Large intestine (tissue), 3 donors: ENCODE results near the gene PPP1R13B. TPM values are rescaled to one million over a fixed set of nuclear protein-coding genes. Genes with fewer than 3 reads are reported as not detected.
A peak's percentile ranks its signal among the peaks of the same experiment; 100 is the strongest.

Source experiments
- DNase-seq, 2 donors: peaks; one replicate each; pipeline versions ENCODE4 v3.0.0 to v3.0.0-alpha.2; 2013
- H3K27ac ChIP-seq: one replicate; pipeline ENCODE4 v1.5.1; 2013; ENCODE audit warnings: low read length
- H3K27me3 ChIP-seq: 2 replicates; pipeline ENCODE4 v1.6.1; 2013; ENCODE audit warnings: low read length; ENCODE audit not compliant: control insufficient read depth, insufficient read depth
- H3K36me3 ChIP-seq: 2 replicates; pipeline ENCODE4 v1.6.1; 2013; ENCODE audit warnings: low read length; ENCODE audit not compliant: control insufficient read depth, insufficient read depth
- H3K4me1 ChIP-seq: one replicate; pipeline ENCODE4 v1.6.1; 2013; ENCODE audit warnings: low read length; ENCODE audit not compliant: control insufficient read depth, insufficient read depth
- H3K4me3 ChIP-seq: one replicate; pipeline ENCODE4 v1.5.1; 2013; ENCODE audit warnings: low read length
- H3K9me3 ChIP-seq: one replicate; pipeline ENCODE4 v1.6.1; 2013; ENCODE audit warnings: mild to moderate bottlenecking, low read depth, low read length, moderate library complexity; ENCODE audit not compliant: control insufficient read depth
- WGBS: methylation state at CpG from one replicate; pipeline ENCODE4 v1.1.5; 2013; ENCODE audit warnings: low lambda C conversion rate; ENCODE audit not compliant: insufficient coverage; 5-methylcytosine and 5-hydroxymethylcytosine counted together
- polyA plus RNA-seq: library from polyadenylated mRNA; unstranded; fragments of 120-200 nt; gene quantifications from one replicate; pipeline ENCODE4 v1.2.1, GENCODE V29; 2013

PPP1R13B gene
- polyA plus RNA-seq, 1 donor, result 29.7 TPM

DNA sequence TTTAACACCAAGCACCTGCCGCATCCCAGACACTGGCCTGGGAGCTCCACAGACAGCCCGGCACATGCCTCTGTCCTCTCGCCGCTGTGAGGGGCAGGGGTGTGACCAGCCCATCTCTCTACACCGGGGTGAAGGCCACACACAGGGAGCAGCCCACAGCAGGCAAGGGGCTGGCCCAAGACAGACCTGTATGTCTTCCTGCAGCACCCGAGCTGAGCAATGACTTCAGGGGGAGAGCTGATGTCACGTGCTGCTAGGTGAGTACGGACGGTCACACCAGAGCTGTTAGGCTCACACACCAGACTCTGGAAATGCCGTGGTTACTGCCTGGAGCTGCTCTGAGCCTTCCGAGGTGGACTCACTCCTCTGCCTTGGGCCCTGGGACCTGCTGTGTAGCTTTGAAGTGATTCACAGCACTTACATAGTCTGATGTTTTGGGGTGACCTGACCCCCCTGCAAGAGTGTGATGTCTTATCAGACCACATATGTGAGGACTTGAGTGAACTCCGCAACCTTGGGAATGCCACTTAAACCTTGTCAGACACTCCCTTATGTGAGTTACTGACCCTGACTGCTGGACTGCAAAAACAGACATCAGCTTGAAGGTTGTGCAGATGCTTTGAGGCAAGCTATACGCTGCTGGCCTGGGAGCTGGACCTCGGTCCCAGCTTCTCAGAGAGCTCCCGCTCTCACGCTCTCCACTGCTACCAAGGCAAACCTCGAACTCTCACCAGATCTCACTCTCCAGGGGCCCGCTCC, 133.9 kb downstream of the PPP1R13B start:
- no peaks in the 10 kb centered on the region for H3K9me3 ChIP-seq
- no peak overlapping the region for H3K27ac ChIP-seq
- peaks cover 19% of the 10 kb centered on the region for H3K36me3 ChIP-seq
- no peaks in the 10 kb centered on the region for H3K27me3 ChIP-seq
- H3K4me3 ChIP-seq, result no peak overlapping the region
- peaks cover 25% of the 10 kb centered on the region for H3K4me1 ChIP-seq
- no CpG with 5 or more reads among the region's 18 CpGs for WGBS
- DNase-seq, result no peak

DNA sequence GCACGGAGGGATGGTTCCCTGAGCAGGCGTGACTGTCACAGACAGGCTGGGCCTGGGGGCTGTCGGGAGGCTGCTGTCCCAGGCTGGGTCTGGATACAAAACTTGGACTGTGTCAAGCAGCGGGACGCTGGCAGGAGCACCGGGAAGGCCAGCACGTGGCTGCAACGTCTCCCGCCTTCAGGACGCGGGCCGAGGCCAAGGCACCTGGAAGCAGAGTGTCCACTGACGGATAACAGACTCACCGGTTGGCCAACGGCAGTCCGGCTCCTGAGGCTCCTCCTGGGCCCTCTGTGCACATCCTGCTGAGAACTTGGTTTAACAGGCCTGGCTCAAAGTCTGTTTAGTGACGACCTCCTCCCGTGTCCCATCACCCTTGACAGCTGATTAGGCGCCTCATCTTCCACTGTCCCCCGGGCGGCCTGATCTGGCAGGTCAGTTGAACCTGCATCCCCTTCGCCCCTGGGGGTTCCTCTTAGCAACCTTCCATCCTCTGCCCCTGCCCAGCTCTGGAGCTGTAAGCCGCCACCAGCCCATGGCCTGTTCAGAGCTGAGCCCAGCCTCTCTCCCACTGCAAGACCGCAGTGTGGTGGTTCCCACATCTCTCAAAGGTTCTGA, 134.6 kb downstream of the PPP1R13B start:
- no peak for DNase-seq
- H3K4me3 ChIP-seq, result no peak overlapping the region
- H3K9me3 ChIP-seq, result no peaks in the 10 kb centered on the region
- H3K27me3 ChIP-seq, result no peaks in the 10 kb centered on the region
- peaks cover 18% of the 10 kb centered on the region for H3K36me3 ChIP-seq
- H3K4me1 ChIP-seq, result peaks cover 25% of the 10 kb centered on the region
- no CpG with 5 or more reads among the region's 24 CpGs for WGBS
- H3K27ac ChIP-seq, result no peak overlapping the region

DNA sequence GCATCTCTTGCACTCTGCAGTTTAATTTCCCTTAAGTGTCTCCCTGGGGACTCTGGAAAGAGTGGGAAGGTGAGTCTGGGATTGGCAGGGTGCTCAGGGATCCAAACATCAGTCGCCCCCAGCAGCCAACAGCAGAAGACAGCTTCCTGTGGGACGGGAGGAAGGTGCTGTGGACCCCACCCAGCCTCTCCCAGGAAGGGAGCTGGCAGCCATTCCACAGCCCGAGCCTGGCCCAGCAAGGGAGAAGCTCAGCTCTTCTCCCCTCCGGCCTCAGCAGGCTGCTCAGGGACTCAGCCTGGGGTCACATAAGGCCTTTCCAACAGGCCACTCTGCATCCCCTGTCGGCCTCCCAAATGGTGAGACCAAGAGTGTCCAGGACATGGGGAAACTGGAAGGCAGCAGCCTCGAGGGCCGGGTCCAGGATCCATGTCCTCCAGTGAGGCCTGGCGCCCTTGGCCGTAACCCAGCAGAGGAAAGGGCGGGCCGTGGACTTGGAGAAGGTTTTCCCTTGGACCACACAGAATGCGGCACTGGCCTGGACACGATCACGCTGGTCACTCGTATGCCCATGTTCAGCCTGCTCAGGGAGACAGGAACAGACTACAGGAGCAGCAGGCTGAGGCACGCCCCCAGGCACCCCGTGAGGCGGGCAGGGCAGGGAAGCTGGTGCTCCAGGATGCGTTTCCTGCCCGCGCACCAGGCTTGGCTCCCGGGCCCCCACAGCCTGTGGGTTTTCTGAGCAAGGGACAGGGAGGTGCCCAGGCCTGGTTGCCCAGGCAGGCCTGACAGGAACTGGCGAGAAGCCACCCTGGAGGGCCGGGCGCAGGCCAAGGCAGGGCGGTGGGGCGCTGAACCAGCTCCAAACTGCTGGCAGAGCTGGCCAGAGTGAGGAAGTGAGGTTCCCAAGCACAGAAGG, 135.6 kb downstream of the PPP1R13B start:
- Histone ChIP-seq H3K36me3 (peaks cover 24% of the 10 kb centered on the region), H3K27ac (no peak overlapping the region), H3K9me3 (no peaks in the 10 kb centered on the region), H3K27me3 (no peaks in the 10 kb centered on the region), H3K4me1 (peaks cover 22% of the 10 kb centered on the region), H3K4me3 (no peak overlapping the region)
- no CpG with 5 or more reads among the region's 27 CpGs for WGBS
- no peak for DNase-seq

DNA sequence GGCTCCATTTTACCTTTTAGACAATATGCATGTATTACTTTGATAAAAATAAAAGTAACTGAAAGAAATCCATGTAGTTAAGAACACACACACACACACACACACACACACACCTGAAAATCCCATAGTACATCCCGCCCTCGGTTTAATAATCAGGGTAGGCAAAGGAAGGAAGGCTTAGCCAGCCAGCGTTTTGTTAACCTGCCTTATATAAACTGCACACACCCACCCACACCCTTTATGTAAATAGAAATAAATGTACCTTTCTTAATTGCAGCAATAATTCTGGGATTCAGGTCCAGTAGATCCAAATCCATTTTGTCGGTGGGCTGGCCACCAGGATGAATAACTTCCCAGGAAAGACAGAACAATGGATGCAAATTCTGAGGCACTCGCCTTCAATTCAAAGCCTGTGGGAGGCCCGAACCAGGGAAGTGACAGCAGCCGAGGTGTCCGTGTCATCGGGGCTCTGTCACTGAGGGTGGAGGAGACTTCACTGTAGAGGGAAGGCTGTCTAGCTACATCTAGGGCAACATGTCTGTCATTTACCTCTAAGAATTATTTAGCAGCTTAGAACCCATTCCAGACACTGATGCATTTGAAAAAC, 136.5 kb downstream of the PPP1R13B start:
- Histone ChIP-seq H3K27me3 (no peaks in the 10 kb centered on the region), H3K27ac (no peak overlapping the region), H3K4me1 (peaks cover 18% of the 10 kb centered on the region), H3K36me3 (peaks cover 31% of the 10 kb centered on the region), H3K4me3 (no peak overlapping the region), H3K9me3 (no peaks in the 10 kb centered on the region)
- DNase-seq, result peak in 1 of 2 donors; percentile 46
- no CpG with 5 or more reads among the region's 9 CpGs for WGBS

GRCh38 chr14:103709814-103710213, 137.6 kb downstream of the PPP1R13B start:
- Histone ChIP-seq H3K4me1 (peaks cover 18% of the 10 kb centered on the region), H3K9me3 (no peaks in the 10 kb centered on the region), H3K36me3 (peaks cover 40% of the 10 kb centered on the region), H3K27ac (no peak overlapping the region), H3K27me3 (no peaks in the 10 kb centered on the region), H3K4me3 (no peak overlapping the region)
- no CpG with 5 or more reads among the region's 15 CpGs for WGBS
- no peak for DNase-seq

DNA sequence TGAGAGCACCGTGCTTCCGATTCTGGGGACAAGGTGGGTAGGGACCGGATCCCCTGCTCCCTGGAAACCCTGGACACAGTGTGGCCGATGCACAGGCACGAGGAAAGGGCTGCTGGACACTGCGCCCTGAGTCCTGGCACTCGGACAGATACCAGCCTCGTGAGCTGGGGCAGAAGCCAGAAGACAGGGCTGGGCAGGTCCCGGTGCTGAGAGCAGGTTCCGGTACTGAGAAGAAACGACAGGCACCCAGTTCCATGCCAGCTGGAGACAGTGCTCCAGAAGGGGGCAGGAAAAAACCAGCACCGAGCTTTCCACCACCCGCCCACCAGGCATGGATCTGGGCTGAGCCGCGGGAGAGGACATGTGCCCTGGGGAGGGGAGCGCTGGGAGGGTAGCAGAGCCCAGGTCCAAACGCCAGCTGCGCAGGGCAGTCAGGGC, 138.6 kb downstream of the PPP1R13B start:
- Histone ChIP-seq H3K4me3 (no peak overlapping the region), H3K4me1 (peaks cover 10% of the 10 kb centered on the region), H3K27me3 (no peaks in the 10 kb centered on the region), H3K36me3 (peaks cover 48% of the 10 kb centered on the region), H3K9me3 (no peaks in the 10 kb centered on the region), H3K27ac (no peak overlapping the region)
- DNase-seq, result no peak
- WGBS, result no CpG with 5 or more reads among the region's 18 CpGs

- Histone ChIP-seq H3K27me3 (no peaks in the 10 kb centered on the region), H3K9me3 (no peaks in the 10 kb centered on the region), H3K4me1 (peaks cover 6% of the 10 kb centered on the region), H3K27ac (no peak overlapping the region), H3K4me3 (no peak overlapping the region), H3K36me3 (peaks cover 60% of the 10 kb centered on the region)
- DNase-seq, result no peak
- WGBS, result no CpG with 5 or more reads among the region's 29 CpGs
Measured at GRCh38 chr14:103707329-103708263, 139.8 kb downstream of the PPP1R13B start.

GRCh38 chr14:103706551-103707328, 140.6 kb downstream of the PPP1R13B start:
- DNase-seq, result no peak
- peaks cover 68% of the 10 kb centered on the region for H3K36me3 ChIP-seq
- no peak overlapping the region for H3K27ac ChIP-seq

More at GRCh38 chr14:103706551-103707328, 140.6 kb downstream of the PPP1R13B start:
- no peaks in the 10 kb centered on the region for H3K9me3 ChIP-seq
- no CpG with 5 or more reads among the region's 41 CpGs for WGBS
- no peak overlapping the region for H3K4me3 ChIP-seq
- peaks cover 6% of the 10 kb centered on the region for H3K4me1 ChIP-seq
- H3K27me3 ChIP-seq, result no peaks in the 10 kb centered on the region
